DOHH2 (cell line): ENCODE measurements around the gene NEMP1.
A peak's percentile ranks its signal among the peaks of the same experiment; 100 is the strongest.

Experiments
- H3F3A ChIP-seq: fragments of 200-600 bp; sonication (generic), shearing (Covaris generic); 2 replicates; pipeline ENCODE4 v1.6.0; 2016; ENCODE audit warnings: antibody characterized with exemption, mild to moderate bottlenecking; ENCODE audit not compliant: control insufficient read depth, insufficient read depth
- H3K27ac ChIP-seq: fragments of 200-600 bp; sonication (generic); 2 replicates; pipeline ENCODE4 v1.5.1; 2014; ENCODE audit warnings: low read depth, mild to moderate bottlenecking, low read length, moderate library complexity
- H3K27me3 ChIP-seq: fragments of 200-600 bp; sonication (generic); 2 replicates; pipeline ENCODE4 v1.6.1; 2014; ENCODE audit warnings: mild to moderate bottlenecking, low read length, mixed read lengths; ENCODE audit not compliant: control insufficient read depth
- H3K36me3 ChIP-seq: fragments of 200-600 bp; sonication (generic); 2 replicates; pipeline ENCODE4 v1.6.1; 2014; ENCODE audit warnings: mild to moderate bottlenecking, low read length, moderate library complexity, mixed read lengths; ENCODE audit not compliant: control insufficient read depth
- H3K4me1 ChIP-seq: fragments of 200-600 bp; sonication (generic); 2 replicates; pipeline ENCODE4 v1.6.1; 2014; ENCODE audit warnings: mild to moderate bottlenecking, low read length, mixed read lengths; ENCODE audit not compliant: control insufficient read depth
- H3K4me2 ChIP-seq: fragments of 200-600 bp; sonication (generic); 2 replicates; pipeline ENCODE4 v1.6.0; 2014; ENCODE audit warnings: mild to moderate bottlenecking, low read length, moderate library complexity
- H3K4me3 ChIP-seq: fragments of 200-600 bp; sonication (generic); 2 replicates; pipeline ENCODE4 v1.5.1; 2014; ENCODE audit warnings: mild to moderate bottlenecking, low read length, mixed read lengths
- H3K79me2 ChIP-seq: fragments of 200-600 bp; sonication (generic); 2 replicates; pipeline ENCODE4 v1.6.1; 2014; ENCODE audit warnings: mild to moderate bottlenecking, low read length, mixed read lengths; ENCODE audit not compliant: control insufficient read depth
- H3K9me2 ChIP-seq: fragments of 200-600 bp; sonication (generic); replicated peaks from 2 replicates; pipeline ENCODE4 v1.6.1; 2014; ENCODE audit warnings: mild to moderate bottlenecking, low read length, mixed read lengths; ENCODE audit not compliant: control insufficient read depth
- H3K9me3 ChIP-seq: fragments of 200-600 bp; sonication (generic); 2 replicates; pipeline ENCODE4 v1.6.1; 2014; ENCODE audit warnings: antibody characterized with exemption, low read length, mixed read lengths; ENCODE audit not compliant: control insufficient read depth, insufficient read depth
- H4K20me1 ChIP-seq: fragments of 200-600 bp; sonication (generic); 2 replicates; pipeline ENCODE4 v1.6.0; 2014; ENCODE audit warnings: low read depth, mild to moderate bottlenecking, antibody characterized with exemption, low read length, moderate library complexity; ENCODE audit not compliant: control insufficient read depth, insufficient read depth
- CTCF ChIP-seq: fragments of 200-600 bp; sonication (generic); IDR thresholded peaks from one replicate; pipeline ENCODE4 v1.5.1; 2014; ENCODE audit warnings: antibody characterized with exemption, mild to moderate bottlenecking, low read depth, low read length; ENCODE audit not compliant: poor library complexity, severe bottlenecking
- EZH2phosphoT487 ChIP-seq: fragments of 200-600 bp; sonication (generic); IDR thresholded peaks from 2 replicates; pipeline ENCODE4 v1.6.1; 2017; ENCODE audit warnings: borderline replicate concordance, mild to moderate bottlenecking, antibody characterized with exemption, low read length, moderate library complexity, mixed read lengths

The NEMP1 gene

GRCh38 chr12:57009949-57010626 is 68.5 kb downstream of the NEMP1 start:
- H3K79me2 ChIP-seq, result peaks cover 10% of the 10 kb centered on the region
- H3K4me2 ChIP-seq, result no peak overlapping the region
- TF ChIP-seq EZH2phosphoT487 (no peak), CTCF (no peak)
- peaks cover 3% of the 10 kb centered on the region; the same call in 1 of the 2 replicates for H3K36me3 ChIP-seq
- H3K9me2 ChIP-seq, result no peaks in the 10 kb centered on the region
- no peak overlapping the region for H3K27ac ChIP-seq
- peaks cover 15% of the 10 kb centered on the region for H3K4me1 ChIP-seq
- H3K27me3 ChIP-seq, result peaks cover 32% of the 10 kb centered on the region
- H3F3A ChIP-seq, result peaks cover 7% of the 10 kb centered on the region; the same call in 1 of the 2 replicates
- H3K9me3 ChIP-seq, result no peaks in the 10 kb centered on the region
- H3K4me3 ChIP-seq, result no peak overlapping the region
- no peaks in the 10 kb centered on the region for H4K20me1 ChIP-seq

GRCh38 chr12:57008178-57008577 is 70.4 kb downstream of the NEMP1 start:
- Histone ChIP-seq H3K36me3 (peaks cover 21% of the 10 kb centered on the region), H4K20me1 (no peaks in the 10 kb centered on the region), H3K9me2 (no peaks in the 10 kb centered on the region), H3F3A (peaks cover 7% of the 10 kb centered on the region; the same call in 1 of the 2 replicates), H3K4me2 (no peak overlapping the region), H3K4me1 (peaks cover 18% of the 10 kb centered on the region), H3K4me3 (no peak overlapping the region), H3K9me3 (no peaks in the 10 kb centered on the region), H3K79me2 (peaks cover 28% of the 10 kb centered on the region), H3K27me3 (peaks cover 14% of the 10 kb centered on the region), H3K27ac (no peak overlapping the region)
- TF ChIP-seq EZH2phosphoT487 (no peak), CTCF (peak; percentile 76)

- Histone ChIP-seq H3K9me3 (no peaks in the 10 kb centered on the region), H3K79me2 (peaks cover 38% of the 10 kb centered on the region), H3K4me3 (peak overlapping the region; percentile 48), H3K27ac (no peak overlapping the region), H3K27me3 (0 out of 2 replicates have a peak, but pooled peaks cover 4% of the 10 kb centered on the region), H3K9me2 (no peaks in the 10 kb centered on the region), H3F3A (peaks cover 7% of the 10 kb centered on the region; the same call in 1 of the 2 replicates), H4K20me1 (no peaks in the 10 kb centered on the region), H3K36me3 (peaks cover 33% of the 10 kb centered on the region), H3K4me1 (peaks cover 18% of the 10 kb centered on the region), H3K4me2 (peak overlapping the region; percentile 54)
- no peak for TF ChIP-seq CTCF
- no peak for TF ChIP-seq EZH2phosphoT487
Observed at GRCh38 chr12:57006809-57007475, 71.6 kb downstream of the NEMP1 start.
